DOHH2 (cell line): ENCODE data around the gene SCLT1.

Experiments used
- H3F3A ChIP-seq: fragments of 200-600 bp; sonication (generic), shearing (Covaris generic); 2 replicates; pipeline ENCODE4 v1.6.0; 2016; ENCODE audit warnings: antibody characterized with exemption, mild to moderate bottlenecking; ENCODE audit not compliant: control insufficient read depth, insufficient read depth
- H3K27ac ChIP-seq: fragments of 200-600 bp; sonication (generic); 2 replicates; pipeline ENCODE4 v1.5.1; 2014; ENCODE audit warnings: low read depth, mild to moderate bottlenecking, low read length, moderate library complexity
- H3K27me3 ChIP-seq: fragments of 200-600 bp; sonication (generic); 2 replicates; pipeline ENCODE4 v1.6.1; 2014; ENCODE audit warnings: mild to moderate bottlenecking, low read length, mixed read lengths; ENCODE audit not compliant: control insufficient read depth
- H3K36me3 ChIP-seq: fragments of 200-600 bp; sonication (generic); 2 replicates; pipeline ENCODE4 v1.6.1; 2014; ENCODE audit warnings: mild to moderate bottlenecking, low read length, moderate library complexity, mixed read lengths; ENCODE audit not compliant: control insufficient read depth
- H3K4me1 ChIP-seq: fragments of 200-600 bp; sonication (generic); 2 replicates; pipeline ENCODE4 v1.6.1; 2014; ENCODE audit warnings: mild to moderate bottlenecking, low read length, mixed read lengths; ENCODE audit not compliant: control insufficient read depth
- H3K4me2 ChIP-seq: fragments of 200-600 bp; sonication (generic); 2 replicates; pipeline ENCODE4 v1.6.0; 2014; ENCODE audit warnings: mild to moderate bottlenecking, low read length, moderate library complexity
- H3K4me3 ChIP-seq: fragments of 200-600 bp; sonication (generic); 2 replicates; pipeline ENCODE4 v1.5.1; 2014; ENCODE audit warnings: mild to moderate bottlenecking, low read length, mixed read lengths
- H3K79me2 ChIP-seq: fragments of 200-600 bp; sonication (generic); 2 replicates; pipeline ENCODE4 v1.6.1; 2014; ENCODE audit warnings: mild to moderate bottlenecking, low read length, mixed read lengths; ENCODE audit not compliant: control insufficient read depth
- H3K9me2 ChIP-seq: fragments of 200-600 bp; sonication (generic); replicated peaks from 2 replicates; pipeline ENCODE4 v1.6.1; 2014; ENCODE audit warnings: mild to moderate bottlenecking, low read length, mixed read lengths; ENCODE audit not compliant: control insufficient read depth
- H3K9me3 ChIP-seq: fragments of 200-600 bp; sonication (generic); 2 replicates; pipeline ENCODE4 v1.6.1; 2014; ENCODE audit warnings: antibody characterized with exemption, low read length, mixed read lengths; ENCODE audit not compliant: control insufficient read depth, insufficient read depth
- H4K20me1 ChIP-seq: fragments of 200-600 bp; sonication (generic); 2 replicates; pipeline ENCODE4 v1.6.0; 2014; ENCODE audit warnings: low read depth, mild to moderate bottlenecking, antibody characterized with exemption, low read length, moderate library complexity; ENCODE audit not compliant: control insufficient read depth, insufficient read depth
- CTCF ChIP-seq: fragments of 200-600 bp; sonication (generic); IDR thresholded peaks from one replicate; pipeline ENCODE4 v1.5.1; 2014; ENCODE audit warnings: antibody characterized with exemption, mild to moderate bottlenecking, low read depth, low read length; ENCODE audit not compliant: poor library complexity, severe bottlenecking
- EZH2phosphoT487 ChIP-seq: fragments of 200-600 bp; sonication (generic); IDR thresholded peaks from 2 replicates; pipeline ENCODE4 v1.6.1; 2017; ENCODE audit warnings: borderline replicate concordance, mild to moderate bottlenecking, antibody characterized with exemption, low read length, moderate library complexity, mixed read lengths

The SCLT1 gene

GRCh38 chr4:129087516-129087915, 5.8 kb downstream of the SCLT1 start:
- Histone ChIP-seq H3K4me1 (peaks cover 19% of the 10 kb centered on the region), H3F3A (no peaks in the 10 kb centered on the region), H3K9me2 (no peaks in the 10 kb centered on the region), H3K9me3 (peaks cover 10% of the 10 kb centered on the region; the same call in 1 of the 2 replicates), H4K20me1 (peaks cover 3% of the 10 kb centered on the region; the same call in 1 of the 2 replicates), H3K27ac (no peak overlapping the region), H3K27me3 (no peaks in the 10 kb centered on the region), H3K79me2 (peaks cover 99% of the 10 kb centered on the region), H3K4me2 (no peak overlapping the region), H3K4me3 (no peak overlapping the region), H3K36me3 (peaks cover 18% of the 10 kb centered on the region)
- no peak for TF ChIP-seq CTCF
- no peak for TF ChIP-seq EZH2phosphoT487

DNA sequence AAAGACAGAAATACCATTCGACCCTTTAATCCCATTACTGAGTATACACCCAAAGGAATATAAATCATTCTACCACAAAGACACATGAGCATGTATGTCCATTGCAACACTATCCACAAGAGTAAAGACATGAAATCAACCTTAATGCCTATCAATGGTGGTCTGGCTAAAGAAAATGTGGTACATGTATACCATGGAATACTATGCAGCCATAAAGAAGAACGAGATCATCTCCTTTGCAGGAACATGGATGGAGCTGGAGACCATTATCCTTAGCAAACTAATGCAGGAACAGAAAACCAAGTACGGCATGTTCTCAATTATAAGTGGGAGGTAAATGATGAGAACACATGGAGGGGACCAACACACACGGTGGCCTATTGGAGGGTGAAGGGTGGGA, 7.9 kb downstream of the SCLT1 start:
- Histone ChIP-seq H3K36me3 (peaks cover 34% of the 10 kb centered on the region), H3K27me3 (no peaks in the 10 kb centered on the region), H3K4me2 (no peak overlapping the region), H4K20me1 (no peaks in the 10 kb centered on the region), H3K9me2 (no peaks in the 10 kb centered on the region), H3K27ac (no peak overlapping the region), H3K4me1 (peaks cover 3% of the 10 kb centered on the region), H3F3A (no peaks in the 10 kb centered on the region), H3K9me3 (peaks cover 15% of the 10 kb centered on the region; the same call in 1 of the 2 replicates), H3K4me3 (no peak overlapping the region), H3K79me2 (peaks cover 83% of the 10 kb centered on the region)
- TF ChIP-seq EZH2phosphoT487 (no peak), CTCF (no peak)

GRCh38 chr4:129082302-129082701, 11.0 kb downstream of the SCLT1 start:
- no peaks in the 10 kb centered on the region for H3K9me2 ChIP-seq
- H3K9me3 ChIP-seq = peaks cover 25% of the 10 kb centered on the region; the same call in 1 of the 2 replicates
- H3K27ac ChIP-seq = no peak overlapping the region
- TF ChIP-seq EZH2phosphoT487 (no peak), CTCF (no peak)
- no peaks in the 10 kb centered on the region for H3K4me1 ChIP-seq
- H3F3A ChIP-seq = no peaks in the 10 kb centered on the region
- peaks cover 61% of the 10 kb centered on the region for H3K36me3 ChIP-seq
- H4K20me1 ChIP-seq = no peaks in the 10 kb centered on the region
- H3K4me2 ChIP-seq = no peak overlapping the region
- no peak overlapping the region for H3K4me3 ChIP-seq
- no peaks in the 10 kb centered on the region for H3K27me3 ChIP-seq
- H3K79me2 ChIP-seq = peaks cover 60% of the 10 kb centered on the region

DNA sequence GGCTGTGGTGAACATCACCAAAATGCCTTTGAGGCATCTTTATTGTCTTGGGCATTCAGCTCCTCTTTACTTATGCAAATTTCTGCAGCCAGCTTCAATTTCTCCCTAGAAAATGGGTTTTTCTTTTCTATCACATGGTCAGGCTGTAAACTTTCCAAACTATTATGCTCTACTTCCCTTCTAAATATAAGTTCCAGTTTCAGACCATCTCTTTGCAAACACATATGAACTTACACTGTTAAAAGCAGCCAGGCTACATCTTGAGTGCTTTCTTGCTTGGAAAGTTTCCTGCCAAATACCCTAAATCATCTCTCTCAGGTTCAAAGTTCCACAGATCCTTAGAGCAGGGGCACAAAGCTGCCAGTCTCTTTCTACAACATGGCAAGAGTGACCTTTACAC, 13.2 kb downstream of the SCLT1 start:
- Histone ChIP-seq H3K4me1 (no peaks in the 10 kb centered on the region), H3K4me3 (no peak overlapping the region), H3F3A (no peaks in the 10 kb centered on the region), H3K27me3 (no peaks in the 10 kb centered on the region), H3K9me2 (no peaks in the 10 kb centered on the region), H3K36me3 (peaks cover 64% of the 10 kb centered on the region), H3K4me2 (no peak overlapping the region), H3K79me2 (peaks cover 45% of the 10 kb centered on the region), H4K20me1 (no peaks in the 10 kb centered on the region), H3K9me3 (peaks cover 17% of the 10 kb centered on the region; the same call in 1 of the 2 replicates), H3K27ac (no peak overlapping the region)
- TF ChIP-seq EZH2phosphoT487 (no peak), CTCF (no peak)
